ENCODE measurements around the gene FUBP3. TPM values are rescaled to one million over a fixed set of nuclear protein-coding genes. Genes with fewer than 3 reads are reported as not detected.

Gene FUBP3
- polyA plus RNA-seq, 3 donors from 2014 or later: 14.3 to 34.2 (median 16.3) TPM

GRCh38 chr9:130638284-130639123 is 59.1 kb downstream of the FUBP3 start:
- Mint-ChIP-seq H3K27me3 (ENCODE audit: low read depth in 3 of 3) (peaks cover 0 to 1% (median 0%) of the 10 kb centered on the region in 3 donors), H3K4me1 (no peaks in the 10 kb centered on the region), H3K4me3 (no peak overlapping the region), H3K9me3 (no peaks in the 10 kb centered on the region), H3K36me3 (peaks cover 3 to 28% (median 20%) of the 10 kb centered on the region in 3 donors), H3K27ac (no peak overlapping the region)
- no peak for DNase-seq

- DNase-seq: no peak
- H3K27me3 Mint-ChIP-seq (ENCODE audit: low read depth in 3 of 3): peaks cover 0 to 1% (median 0%) of the 10 kb centered on the region in 3 donors
- H3K4me1 Mint-ChIP-seq: no peaks in the 10 kb centered on the region
- no peaks in the 10 kb centered on the region for H3K9me3 Mint-ChIP-seq
- no peak overlapping the region for H3K4me3 Mint-ChIP-seq
- peaks cover 3 to 27% (median 20%) of the 10 kb centered on the region in 3 donors for H3K36me3 Mint-ChIP-seq
- no peak overlapping the region for H3K27ac Mint-ChIP-seq
These were observed 59.9 kb downstream of the FUBP3 start for GRCh38 chr9:130639124-130639765.

GRCh38 chr9:130639866-130640555 is 60.6 kb downstream of the FUBP3 start:
- Mint-ChIP-seq H3K4me1 (no peaks in the 10 kb centered on the region), H3K36me3 (peaks cover 3 to 22% (median 17%) of the 10 kb centered on the region in 3 donors), H3K9me3 (no peaks in the 10 kb centered on the region), H3K27ac (no peak overlapping the region), H3K4me3 (no peak overlapping the region), H3K27me3 (ENCODE audit: low read depth in 3 of 3) (peaks cover 0 to 1% (median 0%) of the 10 kb centered on the region in 3 donors)
- no peak for DNase-seq

GRCh38 chr9:130640681-130641080 is 61.3 kb downstream of the FUBP3 start:
- Mint-ChIP-seq H3K4me3 (no peak overlapping the region), H3K27ac (no peak overlapping the region), H3K36me3 (peaks cover 3 to 19% (median 17%) of the 10 kb centered on the region in 3 donors), H3K27me3 (ENCODE audit: low read depth in 3 of 3) (peaks cover 0 to 1% (median 0%) of the 10 kb centered on the region in 3 donors), H3K9me3 (no peaks in the 10 kb centered on the region), H3K4me1 (no peaks in the 10 kb centered on the region)
- no peak for DNase-seq

GRCh38 chr9:130642926-130643325 is 63.5 kb downstream of the FUBP3 start:
- Mint-ChIP-seq H3K27ac (no peak overlapping the region), H3K9me3 (no peaks in the 10 kb centered on the region), H3K36me3 (peaks cover 0 to 11% (median 9%) of the 10 kb centered on the region in 3 donors), H3K4me1 (no peaks in the 10 kb centered on the region), H3K27me3 (ENCODE audit: low read depth in 3 of 3) (peaks cover 0 to 3% (median 1%) of the 10 kb centered on the region in 3 donors), H3K4me3 (no peak overlapping the region)
- no peak for DNase-seq

- no peaks in the 10 kb centered on the region for H3K36me3 Mint-ChIP-seq
- H3K4me1 Mint-ChIP-seq: no peaks in the 10 kb centered on the region
- peaks cover 3 to 8% (median 4%) of the 10 kb centered on the region in 3 donors for H3K27me3 Mint-ChIP-seq (ENCODE audit: low read depth in 3 of 3)
- no peak overlapping the region for H3K4me3 Mint-ChIP-seq
- H3K27ac Mint-ChIP-seq: no peak overlapping the region
- H3K9me3 Mint-ChIP-seq: no peaks in the 10 kb centered on the region
- no peak for DNase-seq
These were observed 71.8 kb downstream of the FUBP3 start for GRCh38 chr9:130651221-130651620.

GRCh38 chr9:130651752-130652151 is 72.4 kb downstream of the FUBP3 start:
- H3K27me3 Mint-ChIP-seq (ENCODE audit: low read depth in 3 of 3): peaks cover under 1 to 10% (median 4%) of the 10 kb centered on the region in 3 donors
- no peaks in the 10 kb centered on the region for H3K36me3 Mint-ChIP-seq
- peak overlapping the region in 1 of 6 donors; percentile 10 for H3K27ac Mint-ChIP-seq
- no peaks in the 10 kb centered on the region for H3K9me3 Mint-ChIP-seq
- no peak for DNase-seq
- no peaks in the 10 kb centered on the region for H3K4me1 Mint-ChIP-seq
- H3K4me3 Mint-ChIP-seq: no peak overlapping the region

GRCh38 chr9:130654879-130655278 is 75.5 kb downstream of the FUBP3 start:
- Mint-ChIP-seq H3K36me3 (no peaks in the 10 kb centered on the region), H3K27ac (no peak overlapping the region), H3K9me3 (no peaks in the 10 kb centered on the region), H3K4me3 (no peak overlapping the region), H3K4me1 (no peaks in the 10 kb centered on the region), H3K27me3 (ENCODE audit: low read depth in 3 of 3) (peaks cover 8 to 18% (median 13%) of the 10 kb centered on the region in 3 donors)
- DNase-seq: no peak

- H3K4me1 Mint-ChIP-seq: peaks cover 0 to 5% of the 10 kb centered on the region in 2 donors
- H3K27me3 Mint-ChIP-seq (ENCODE audit: low read depth in 3 of 3): peaks cover 17 to 23% (median 21%) of the 10 kb centered on the region in 3 donors
- H3K27ac Mint-ChIP-seq: no peak overlapping the region
- H3K4me3 Mint-ChIP-seq: peak overlapping the region in 1 of 5 donors; percentile 40
- DNase-seq: no peak
- H3K9me3 Mint-ChIP-seq: no peaks in the 10 kb centered on the region
- H3K36me3 Mint-ChIP-seq: no peaks in the 10 kb centered on the region
These were observed 79.7 kb downstream of the FUBP3 start for GRCh38 chr9:130658893-130659698.

GRCh38 chr9:130659699-130660248 is 80.4 kb downstream of the FUBP3 start:
- Mint-ChIP-seq H3K27me3 (ENCODE audit: low read depth in 3 of 3) (peaks cover 17 to 22% (median 21%) of the 10 kb centered on the region in 3 donors), H3K4me3 (no peak overlapping the region), H3K4me1 (peaks cover 0 to 5% of the 10 kb centered on the region in 2 donors), H3K9me3 (no peaks in the 10 kb centered on the region), H3K27ac (no peak overlapping the region), H3K36me3 (no peaks in the 10 kb centered on the region)
- DNase-seq: no peak

- Mint-ChIP-seq H3K36me3 (no peaks in the 10 kb centered on the region), H3K27me3 (ENCODE audit: low read depth in 3 of 3) (peaks cover 18 to 25% (median 22%) of the 10 kb centered on the region in 3 donors), H3K4me3 (no peak overlapping the region), H3K27ac (no peak overlapping the region), H3K4me1 (peaks cover 2 to 5% of the 10 kb centered on the region in 2 donors), H3K9me3 (no peaks in the 10 kb centered on the region)
- no peak for DNase-seq
These were observed 80.9 kb downstream of the FUBP3 start for GRCh38 chr9:130660326-130660682.

GRCh38 chr9:130660683-130661450 is 81.5 kb downstream of the FUBP3 start:
- DNase-seq: no peak
- Mint-ChIP-seq H3K27ac (no peak overlapping the region), H3K27me3 (ENCODE audit: low read depth in 3 of 3) (peaks cover 20 to 24% (median 23%) of the 10 kb centered on the region in 3 donors), H3K4me1 (peaks cover 5% of the 10 kb centered on the region in 2 donors), H3K36me3 (no peaks in the 10 kb centered on the region), H3K4me3 (no peak overlapping the region), H3K9me3 (no peaks in the 10 kb centered on the region)
